ENCODE measurements around the gene CCDC74B.
"Not testable (repeated sequence)": the region's sequence is repeated elsewhere in the genome, so short reads cannot be mapped to it uniquely, and the experiment has no call there.

Gene CCDC74B

GRCh38 chr2:130165293-130166016, 20.5 kb upstream of the CCDC74B start:
- DNase-seq: no peak

- DNase-seq: no peak
These were observed 18.1 kb upstream of the CCDC74B start for GRCh38 chr2:130162968-130163367.

GRCh38 chr2:130162486-130162885, 17.6 kb upstream of the CCDC74B start:
- not testable (repeated sequence) for DNase-seq

- peak; percentile 81 for DNase-seq
These were observed 16.2 kb upstream of the CCDC74B start for GRCh38 chr2:130160838-130161705.

- DNase-seq: no peak
These were observed 15.2 kb upstream of the CCDC74B start for GRCh38 chr2:130160131-130160530.

- DNase-seq: not testable (repeated sequence)
These were observed 14.5 kb upstream of the CCDC74B start for GRCh38 chr2:130159376-130159775.

- DNase-seq: no peak
These were observed 13.7 kb upstream of the CCDC74B start for GRCh38 chr2:130158631-130159030.

- peak; percentile 9 for DNase-seq
These were observed 13.1 kb upstream of the CCDC74B start for GRCh38 chr2:130157825-130158514.

- not testable (repeated sequence) for DNase-seq
These were observed 12.4 kb upstream of the CCDC74B start for GRCh38 chr2:130157354-130157753.

GRCh38 chr2:130156624-130157004, 11.7 kb upstream of the CCDC74B start:
- DNase-seq: no peak

- DNase-seq: peak; percentile 33
These were observed 11.2 kb upstream of the CCDC74B start for GRCh38 chr2:130155956-130156623.

- DNase-seq: no peak
These were observed 10.2 kb upstream of the CCDC74B start for GRCh38 chr2:130154773-130155765.

- DNase-seq: not testable (repeated sequence)
These were observed 9.5 kb upstream of the CCDC74B start for GRCh38 chr2:130154423-130154770.

- DNase-seq: not testable (repeated sequence)
These were observed 9.0 kb upstream of the CCDC74B start for GRCh38 chr2:130153721-130154422.

- DNase-seq: no peak
These were observed 8.1 kb upstream of the CCDC74B start for GRCh38 chr2:130152816-130153595.

GRCh38 chr2:130152136-130152815, 7.4 kb upstream of the CCDC74B start:
- DNase-seq: not testable (repeated sequence)

GRCh38 chr2:130151145-130151512, 6.2 kb upstream of the CCDC74B start:
- not testable (repeated sequence) for DNase-seq

- no peak for DNase-seq
These were observed 5.6 kb upstream of the CCDC74B start for GRCh38 chr2:130150181-130151144.
